Testis (tissue), 2 donors: ENCODE data around the gene ADAMTS19.

Experiments
- CTCF ChIP-seq, 3 experiments: fragments of 450-650 bp in 2 of 3; fragments of 200-600 bp in 1 of 3; sonication (generic) in 1 of 3; IDR thresholded peaks; one replicate each; pipeline ENCODE4 v1.5.1; 2016 to 2019; ENCODE audit warnings: antibody characterized with exemption in 3 of 3, mild to moderate bottlenecking in 2 of 3, moderate library complexity in 1 of 3
- POLR2A ChIP-seq: fragments of 450-650 bp; IDR thresholded peaks from one replicate; pipeline ENCODE4 v1.6.1; 2017; ENCODE audit warnings: antibody characterized with exemption, mild to moderate bottlenecking, moderate library complexity

- no peak for TF ChIP-seq POLR2A
- TF ChIP-seq CTCF (IDR thresholded peaks at IDR 0.05), result no peak
These were observed 303.6 kb downstream of the ADAMTS19 start for GRCh38 chr5:129763651-129764050.
